GM12892 (cell line): ENCODE measurements around the gene PDZRN4.

Experiments
- POLR2A ChIP-seq: IDR thresholded peaks from 2 replicates; pipeline ENCODE4 v1.6.1; 2011; ENCODE audit warnings: low read depth, low read length, control low read depth
- POLR2AphosphoS5 ChIP-seq: IDR thresholded peaks from 2 replicates; pipeline ENCODE4 v1.6.1; 2011; ENCODE audit warnings: low read depth, low read length, control low read depth
- TAF1 ChIP-seq: IDR thresholded peaks from 2 replicates; pipeline ENCODE4 v1.6.1; 2011; ENCODE audit warnings: low read depth, mild to moderate bottlenecking, control low read depth, low read length, borderline replicate concordance

DNA sequence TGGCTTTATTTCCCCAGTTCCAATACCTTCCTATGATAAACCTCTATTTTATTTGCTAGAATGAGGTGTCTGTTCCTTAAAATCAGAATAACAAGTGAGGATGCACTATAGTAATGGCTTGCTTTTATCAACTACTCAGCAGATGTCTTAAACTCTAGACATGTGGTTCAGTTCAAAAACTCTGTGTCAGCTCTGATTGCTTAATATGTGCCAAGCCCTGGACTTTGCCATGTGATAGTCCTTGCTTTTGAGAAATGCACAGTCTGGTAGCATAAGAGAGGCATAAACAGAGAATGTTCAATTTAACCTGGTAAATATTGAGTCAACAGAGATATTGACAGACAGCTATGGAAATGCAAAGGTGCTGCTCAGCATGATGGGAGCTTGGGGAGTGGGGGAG lies 254.8 kb downstream of the PDZRN4 start:
- TF ChIP-seq POLR2A: no peak
- TF ChIP-seq POLR2AphosphoS5: no peak
- TF ChIP-seq TAF1: no peak
